Measurements from ENCODE around the gene PRPF6.

GRCh38 chr20:64052326-64052722 is 71.4 kb downstream of the PRPF6 start:
- no peak for TF ChIP-seq CTCF (IDR thresholded peaks at IDR 0.05)
- TF ChIP-seq POLR2A (IDR thresholded peaks at IDR 0.05): no peak
- TF ChIP-seq EP300 (IDR thresholded peaks at IDR 0.05): no peak
